Measurements from ENCODE around the gene PRXL2A. TPM values are rescaled to one million over a fixed set of nuclear protein-coding genes. Genes with fewer than 3 reads are reported as not detected.
"Not testable (repeated sequence)": the region's sequence is repeated elsewhere in the genome, so short reads cannot be mapped to it uniquely, and the experiment has no call there.

The PRXL2A gene
- total RNA-seq, 2 experiments from 2014 or later = 17.6 to 17.7 TPM

DNA sequence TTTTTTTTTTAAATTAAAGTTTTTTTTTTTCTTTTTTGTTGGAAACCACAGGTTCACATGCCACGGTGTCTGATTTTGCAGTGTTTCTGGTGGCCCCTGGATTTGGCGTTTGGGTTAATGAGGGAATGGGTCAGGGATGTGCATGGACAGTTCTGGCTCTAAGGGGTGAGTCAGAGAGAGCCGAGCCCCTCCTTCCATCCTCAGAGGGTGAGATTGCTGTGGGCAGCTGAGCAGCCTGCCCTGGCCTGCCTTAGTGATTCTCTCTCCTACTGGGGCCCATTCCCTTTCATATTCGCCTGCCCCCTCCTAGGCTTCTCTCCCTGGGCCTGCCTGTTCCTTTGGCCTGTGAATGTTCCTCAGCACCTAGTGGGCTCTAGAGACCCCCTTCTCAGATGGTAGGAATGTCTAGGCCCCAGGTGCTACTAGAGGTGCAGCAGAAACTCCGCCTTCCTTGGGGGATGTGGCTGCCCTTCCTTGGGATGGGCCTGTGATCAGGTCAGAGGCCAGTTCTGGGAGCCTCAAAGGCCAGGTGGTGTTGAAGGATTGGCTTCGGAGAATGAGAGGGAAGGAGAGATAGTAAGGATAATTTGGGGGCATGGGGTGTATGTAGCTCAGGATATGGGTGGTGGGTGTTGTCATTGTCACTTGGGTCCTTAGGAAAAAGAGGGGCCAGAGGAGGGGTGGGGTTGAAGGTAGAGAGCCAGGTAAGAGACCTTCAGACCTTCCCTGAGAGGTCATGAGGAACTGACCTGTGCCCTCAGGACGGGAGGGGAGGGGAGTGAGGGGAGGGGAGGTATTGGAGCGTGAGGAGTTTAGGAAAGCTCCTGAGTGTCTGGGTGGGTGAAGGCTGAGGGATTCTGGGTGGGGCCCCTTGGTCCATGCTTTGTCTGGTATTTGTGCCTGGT, 65.6 kb downstream of the PRXL2A start:
- Mint-ChIP-seq H3K36me3 (ENCODE audit: low read depth) (peaks cover 36% of the 10 kb centered on the region), H3K4me1 (ENCODE audit: low read depth) (peaks cover 86% of the 10 kb centered on the region), H3K27me3 (ENCODE audit: low read depth) (no peaks in the 10 kb centered on the region), H3K9me3 (peaks cover 7% of the 10 kb centered on the region), H3K27ac (peak overlapping the region; percentile 98), H3K4me3 (no peak overlapping the region)
- CTCF ChIA-PET = interaction anchor here (0.7 to 13.9 kb wide), 5 partner anchors 9 to 30 kb away, joined by 3 to 237 read pairs (median 13); no protein-coding TSS in a partner anchor
- intact Hi-C loops (cut with micrococcal nuclease) = loop anchor here (10.0 kb wide), 1 partner anchor 1139 kb away; no protein-coding TSS in a partner anchor
- no peak for DNase-seq

DNA sequence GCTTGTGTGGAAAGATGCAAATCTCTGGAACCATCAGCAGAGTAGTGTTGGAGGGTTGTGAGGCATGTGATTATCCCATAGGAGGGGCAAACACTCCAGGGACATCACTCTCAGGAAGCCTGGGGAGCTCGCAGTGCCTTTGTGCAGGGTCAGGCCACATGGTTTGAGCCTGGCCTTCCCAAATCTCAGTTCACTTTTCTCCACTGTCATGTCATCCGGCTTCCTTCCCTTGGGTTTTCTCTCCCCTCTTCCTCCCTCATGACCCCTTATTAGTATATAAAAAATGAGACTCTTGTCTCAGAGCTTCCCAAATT, 66.2 kb downstream of the PRXL2A start:
- no peak for DNase-seq
- Mint-ChIP-seq H3K4me3 (no peak overlapping the region), H3K27ac (peak overlapping the region; percentile 98), H3K27me3 (ENCODE audit: low read depth) (no peaks in the 10 kb centered on the region), H3K9me3 (peaks cover 8% of the 10 kb centered on the region), H3K36me3 (ENCODE audit: low read depth) (peaks cover 31% of the 10 kb centered on the region), H3K4me1 (ENCODE audit: low read depth) (peaks cover 81% of the 10 kb centered on the region)
- CTCF ChIA-PET = interaction anchor here (0.7 to 13.9 kb wide), 4 partner anchors 10 to 26 kb away, joined by 3 to 237 read pairs (median 4); no protein-coding TSS in a partner anchor
- intact Hi-C loops (cut with micrococcal nuclease) = loop anchor here (10.0 kb wide), 1 partner anchor 1140 kb away; no protein-coding TSS in a partner anchor

DNA sequence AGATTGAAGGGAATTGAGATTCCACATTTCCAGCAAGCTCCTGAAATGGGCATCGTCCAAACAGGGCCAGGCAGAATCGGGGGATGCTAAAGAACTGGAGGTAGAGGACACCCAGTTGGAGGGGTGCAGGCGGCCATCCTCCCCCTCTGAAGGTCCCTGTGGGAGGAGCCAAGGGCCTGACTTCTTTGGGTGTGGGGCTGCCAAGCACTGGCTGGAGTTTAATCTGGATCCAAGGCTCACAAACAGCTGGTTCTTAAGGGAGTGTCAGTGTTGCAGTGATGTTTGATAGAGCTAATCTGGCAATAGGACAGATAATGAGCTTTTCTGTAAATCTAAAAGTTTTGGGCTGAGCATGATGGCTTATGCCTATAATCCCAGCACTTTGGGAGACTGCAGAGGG, 66.6 kb downstream of the PRXL2A start:
- Mint-ChIP-seq H3K4me1 (ENCODE audit: low read depth) (peaks cover 78% of the 10 kb centered on the region), H3K36me3 (ENCODE audit: low read depth) (peaks cover 31% of the 10 kb centered on the region), H3K27me3 (ENCODE audit: low read depth) (no peaks in the 10 kb centered on the region), H3K27ac (peak overlapping the region; percentile 98), H3K9me3 (peaks cover 8% of the 10 kb centered on the region), H3K4me3 (no peak overlapping the region)
- no peak for DNase-seq
- intact Hi-C loops (cut with micrococcal nuclease) = loop anchor here (10.0 kb wide), 1 partner anchor 1140 kb away; no protein-coding TSS in a partner anchor
- CTCF ChIA-PET = interaction anchor here (0.7 to 13.9 kb wide), 5 partner anchors 10 to 26 kb away, joined by 3 to 237 read pairs (median 5); no protein-coding TSS in a partner anchor

DNA sequence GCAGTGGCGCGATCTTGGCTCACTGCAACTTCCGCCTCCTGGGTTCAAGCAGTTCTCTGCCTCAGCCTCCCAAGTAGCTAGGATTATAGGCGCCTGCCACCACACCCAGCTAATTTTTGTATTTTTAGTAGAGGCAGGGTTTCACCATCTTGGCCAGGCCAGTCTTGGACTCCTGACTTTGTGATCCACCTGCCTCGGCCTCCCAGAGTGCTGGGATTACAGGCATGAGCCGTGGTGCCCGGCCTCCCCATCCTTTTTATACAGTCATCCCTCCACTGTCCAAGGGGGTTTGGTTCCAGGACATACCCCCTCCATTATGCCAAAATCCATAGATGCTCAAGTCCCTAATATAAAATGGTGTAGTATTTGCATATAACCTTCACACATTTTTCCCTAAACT, 67.3 kb downstream of the PRXL2A start:
- not testable (repeated sequence) for H3K27me3 Mint-ChIP-seq (ENCODE audit: low read depth); H3K4me3 Mint-ChIP-seq
- DNase-seq = peak; percentile 1
- intact Hi-C loops (cut with micrococcal nuclease) = loop anchor here (10.0 kb wide), 1 partner anchor 1141 kb away; no protein-coding TSS in a partner anchor
- H3K9me3 Mint-ChIP-seq = peaks cover 11% of the 10 kb centered on the region
- peak overlapping the region; percentile 56 for H3K27ac Mint-ChIP-seq
- CTCF ChIA-PET = interaction anchor here (0.7 to 13.9 kb wide), 6 partner anchors 8 to 54 kb away, joined by 3 to 237 read pairs (median 4); no protein-coding TSS in a partner anchor
- H3K36me3 Mint-ChIP-seq (ENCODE audit: low read depth) = peaks cover 35% of the 10 kb centered on the region
- peaks cover 77% of the 10 kb centered on the region for H3K4me1 Mint-ChIP-seq (ENCODE audit: low read depth)

DNA sequence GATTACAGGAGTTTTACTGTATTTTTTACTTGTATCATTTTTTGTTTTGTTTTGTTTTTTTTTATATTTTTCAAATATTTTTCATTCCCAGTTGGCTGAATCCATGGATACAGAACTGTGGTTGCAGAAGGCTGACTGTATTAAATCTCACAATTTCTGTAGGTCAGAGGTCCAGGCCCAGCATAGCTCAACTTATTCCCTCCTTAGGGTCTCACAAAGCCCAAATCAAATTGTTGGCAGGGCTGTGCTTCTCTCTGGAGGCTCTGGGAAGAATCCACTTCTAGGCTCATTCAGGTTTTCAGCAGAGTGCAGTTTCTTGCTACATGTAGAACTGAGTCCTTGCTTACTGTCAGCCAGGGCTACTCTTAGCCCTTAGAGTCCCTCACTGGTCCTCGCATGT, 68.3 kb downstream of the PRXL2A start:
- H3K9me3 Mint-ChIP-seq = peaks cover 11% of the 10 kb centered on the region
- peaks cover 30% of the 10 kb centered on the region for H3K36me3 Mint-ChIP-seq (ENCODE audit: low read depth)
- DNase-seq = no peak
- intact Hi-C loops (cut with micrococcal nuclease) = loop anchor here (10.0 kb wide), 1 partner anchor 1142 kb away; no protein-coding TSS in a partner anchor
- peak overlapping the region; percentile 88 for H3K27ac Mint-ChIP-seq
- CTCF ChIA-PET = interaction anchor here (1.1 to 1.5 kb wide), 3 partner anchors 8 to 21 kb away, joined by 3 to 5 read pairs (median 3); no protein-coding TSS in a partner anchor
- no peak overlapping the region for H3K4me3 Mint-ChIP-seq
- H3K27me3 Mint-ChIP-seq (ENCODE audit: low read depth) = no peaks in the 10 kb centered on the region
- H3K4me1 Mint-ChIP-seq (ENCODE audit: low read depth) = peaks cover 76% of the 10 kb centered on the region

DNA sequence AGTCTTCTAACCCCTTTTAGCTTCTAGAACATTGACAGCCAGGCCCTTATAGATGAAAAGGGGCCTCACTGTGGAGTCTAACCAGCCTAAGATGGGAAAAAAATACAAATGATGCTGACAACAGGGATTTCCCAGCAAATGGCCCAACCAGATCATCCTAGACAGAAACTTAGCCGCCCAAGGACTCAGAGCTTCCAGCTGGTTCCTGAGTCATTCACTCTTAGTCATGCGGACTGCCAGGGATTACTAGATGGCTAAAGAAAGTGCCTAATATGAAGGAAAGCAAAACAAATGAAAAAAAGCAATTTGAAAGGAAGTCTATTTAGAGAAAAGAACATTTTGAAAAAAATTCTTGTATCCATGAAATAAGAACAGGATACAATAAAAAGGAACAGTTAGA, 69.5 kb downstream of the PRXL2A start:
- no peaks in the 10 kb centered on the region for H3K27me3 Mint-ChIP-seq (ENCODE audit: low read depth)
- H3K4me1 Mint-ChIP-seq (ENCODE audit: low read depth) = peaks cover 73% of the 10 kb centered on the region
- CTCF ChIA-PET = interaction anchor here (0.9 to 1.8 kb wide), 5 partner anchors 9 to 34 kb away, joined by 3 to 5 read pairs (median 4); no protein-coding TSS in a partner anchor
- H3K27ac Mint-ChIP-seq = peak overlapping the region; percentile 88
- H3K9me3 Mint-ChIP-seq = peaks cover 11% of the 10 kb centered on the region
- DNase-seq = peak; percentile 58
- no peak overlapping the region for H3K4me3 Mint-ChIP-seq
- intact Hi-C loops (cut with micrococcal nuclease) = loop anchor here (10.0 kb wide), 1 partner anchor 1143 kb away; no protein-coding TSS in a partner anchor
- H3K36me3 Mint-ChIP-seq (ENCODE audit: low read depth) = peaks cover 30% of the 10 kb centered on the region

DNA sequence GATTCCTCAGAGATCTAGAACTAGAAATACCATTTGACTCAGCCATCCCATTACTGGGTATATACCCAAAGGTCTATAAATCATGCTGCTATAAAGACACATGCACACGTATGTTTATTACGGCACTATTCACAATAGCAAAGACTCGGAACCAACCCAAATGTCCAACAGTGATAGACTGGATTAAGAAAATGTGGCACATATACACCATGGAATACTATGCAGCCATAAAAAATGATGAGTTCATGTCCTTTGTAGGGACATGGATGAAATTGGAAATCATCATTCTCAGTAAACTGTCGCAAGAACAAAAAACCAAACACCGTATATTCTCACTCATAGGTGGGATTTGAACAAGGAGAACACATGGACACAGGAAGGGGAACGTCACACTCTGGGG, 72.0 kb downstream of the PRXL2A start:
- intact Hi-C loops (cut with micrococcal nuclease); H3K4me3 Mint-ChIP-seq; CTCF ChIA-PET; DNase-seq; H3K27me3 Mint-ChIP-seq (ENCODE audit: low read depth): not testable (repeated sequence)
- Mint-ChIP-seq H3K36me3 (ENCODE audit: low read depth) (peaks cover 27% of the 10 kb centered on the region), H3K9me3 (peaks cover 11% of the 10 kb centered on the region), H3K27ac (peak overlapping the region; percentile 63), H3K4me1 (ENCODE audit: low read depth) (peaks cover 74% of the 10 kb centered on the region)

DNA sequence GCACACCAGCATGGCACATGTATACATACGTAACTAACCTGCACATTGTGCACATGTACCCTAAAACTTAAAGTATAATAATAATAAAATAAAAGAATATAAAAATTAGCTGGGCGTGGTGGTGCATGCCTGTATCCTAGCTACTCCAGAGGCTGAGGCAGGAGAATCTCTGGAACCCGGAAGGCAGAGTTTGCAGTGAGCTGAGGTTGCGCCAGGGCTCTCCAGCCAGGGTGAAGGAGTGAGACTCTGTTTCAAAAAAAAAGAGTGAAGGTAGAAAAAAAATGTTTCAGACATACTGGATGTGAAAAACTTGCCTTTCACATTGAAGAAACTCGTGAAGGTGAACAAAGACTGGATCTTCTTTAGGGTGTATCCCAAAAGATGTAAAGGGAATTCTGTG, 72.5 kb downstream of the PRXL2A start:
- DNase-seq = no peak
- Mint-ChIP-seq H3K4me3 (no peak overlapping the region), H3K9me3 (peaks cover 11% of the 10 kb centered on the region), H3K4me1 (ENCODE audit: low read depth) (peaks cover 77% of the 10 kb centered on the region), H3K27me3 (ENCODE audit: low read depth) (no peaks in the 10 kb centered on the region), H3K36me3 (ENCODE audit: low read depth) (peaks cover 27% of the 10 kb centered on the region), H3K27ac (peak overlapping the region; percentile 67)
- CTCF ChIA-PET = interaction anchor here (1.4 kb wide), 1 partner anchor 73 kb away, joined by 3 read pairs; the partner anchor contains the start of gene PRXL2A
- intact Hi-C loops (cut with micrococcal nuclease) = no loop called here

DNA sequence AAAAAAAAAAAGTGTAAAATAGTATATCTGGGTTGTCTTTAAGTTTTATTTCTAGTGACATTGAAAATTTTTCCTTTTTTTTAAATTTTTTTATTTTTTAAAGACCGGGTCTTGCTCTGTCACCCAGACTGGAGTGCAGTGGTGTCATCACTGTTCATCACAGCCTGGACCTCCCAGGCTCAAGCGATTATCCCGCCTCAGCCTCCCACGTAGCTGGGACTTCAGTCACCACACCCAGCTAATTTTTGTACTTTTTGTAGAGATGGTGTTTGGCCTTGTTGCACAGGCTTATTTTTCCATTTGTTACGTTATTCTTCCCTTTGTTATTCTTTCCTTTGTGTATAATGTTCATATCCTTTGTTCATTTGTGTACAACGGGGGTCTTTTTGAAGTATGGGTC, 75.9 kb downstream of the PRXL2A start:
- H3K27ac Mint-ChIP-seq = peak overlapping the region; percentile 91
- CTCF ChIA-PET = interaction anchor here (0.5 to 11.2 kb wide), 7 partner anchors 9 to 25 kb away, joined by 3 to 165 read pairs (median 4); no protein-coding TSS in a partner anchor
- DNase-seq = no peak
- H3K36me3 Mint-ChIP-seq (ENCODE audit: low read depth) = peaks cover 9% of the 10 kb centered on the region
- no peaks in the 10 kb centered on the region for H3K27me3 Mint-ChIP-seq (ENCODE audit: low read depth)
- peaks cover 5% of the 10 kb centered on the region for H3K9me3 Mint-ChIP-seq
- H3K4me1 Mint-ChIP-seq (ENCODE audit: low read depth) = peaks cover 87% of the 10 kb centered on the region
- H3K4me3 Mint-ChIP-seq = peak overlapping the region; percentile 13
- intact Hi-C loops (cut with micrococcal nuclease) = no loop called here

DNA sequence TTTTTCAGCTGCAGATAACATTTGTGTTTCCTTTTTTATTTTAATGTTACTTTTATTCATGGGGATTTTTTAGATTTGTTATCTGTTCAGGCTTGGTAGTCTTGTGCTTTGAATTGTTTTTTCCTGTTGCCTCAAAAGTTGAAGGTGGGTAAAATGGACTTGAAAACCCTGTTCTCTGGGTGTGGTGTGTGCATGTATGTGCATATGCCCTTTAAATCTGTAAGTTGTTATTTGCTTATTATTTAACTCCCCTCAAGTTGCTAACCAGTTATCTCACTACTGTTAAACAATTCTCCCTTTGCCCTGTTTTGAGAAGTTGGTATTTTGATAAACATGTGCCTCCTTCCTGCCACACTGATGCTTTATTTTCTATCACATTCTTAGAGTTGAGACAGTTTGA, 76.3 kb downstream of the PRXL2A start:
- no peak for DNase-seq
- peaks cover 12% of the 10 kb centered on the region for H3K36me3 Mint-ChIP-seq (ENCODE audit: low read depth)
- no peaks in the 10 kb centered on the region for H3K27me3 Mint-ChIP-seq (ENCODE audit: low read depth)
- peaks cover 3% of the 10 kb centered on the region for H3K9me3 Mint-ChIP-seq
- H3K4me1 Mint-ChIP-seq (ENCODE audit: low read depth) = peaks cover 91% of the 10 kb centered on the region
- H3K4me3 Mint-ChIP-seq = no peak overlapping the region
- CTCF ChIA-PET = interaction anchor here (1.1 to 11.2 kb wide), 8 partner anchors 9 to 25 kb away, joined by 3 to 165 read pairs (median 4); no protein-coding TSS in a partner anchor
- intact Hi-C loops (cut with micrococcal nuclease) = loop anchor here (1.0 kb wide), 4 partner anchors 9 to 25 kb away; no protein-coding TSS in a partner anchor
- H3K27ac Mint-ChIP-seq = peak overlapping the region; percentile 86

DNA sequence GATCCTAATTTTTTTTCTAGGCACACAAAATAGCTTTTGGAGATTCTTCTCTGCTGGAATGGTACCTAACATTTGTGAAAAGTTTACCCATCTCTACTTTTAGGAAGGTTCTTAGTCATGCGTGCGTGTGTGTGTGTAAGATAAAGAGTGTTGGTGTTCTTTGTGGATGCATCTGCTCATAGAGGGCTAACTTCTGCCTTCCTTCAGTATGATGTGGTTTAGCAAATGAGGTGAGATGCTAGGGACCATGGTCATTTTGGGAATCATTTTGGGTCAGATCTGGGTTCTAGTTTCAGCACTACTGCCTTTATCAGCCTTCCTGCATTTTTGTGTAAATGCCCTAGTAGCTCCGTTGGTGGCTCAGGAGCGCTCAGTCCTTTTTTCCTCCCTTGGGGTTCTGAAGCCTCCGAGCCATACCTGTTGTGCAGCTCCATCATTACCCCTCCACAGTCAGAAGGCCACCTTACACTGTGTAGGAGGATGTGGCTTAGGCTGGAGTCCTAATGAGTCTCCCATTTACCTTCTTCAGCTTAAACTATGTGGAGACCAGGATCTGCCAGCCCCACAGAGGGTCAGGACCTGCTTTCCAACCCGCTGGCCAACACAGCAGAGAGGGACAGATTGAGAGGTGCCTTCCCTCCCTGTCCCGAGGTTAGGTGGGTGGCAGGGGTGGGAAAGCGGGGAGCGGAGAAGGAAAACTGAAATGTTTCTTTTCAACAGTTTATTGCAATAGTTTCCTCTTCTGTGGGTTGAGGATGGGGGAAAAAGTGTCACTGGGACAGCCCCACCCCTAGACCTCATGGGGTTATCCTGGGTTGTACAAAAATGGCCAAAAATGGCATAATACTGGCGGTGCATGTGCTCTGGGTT, 77.0 kb downstream of the PRXL2A start:
- Mint-ChIP-seq H3K36me3 (ENCODE audit: low read depth) (peaks cover 14% of the 10 kb centered on the region), H3K9me3 (peaks cover 1% of the 10 kb centered on the region), H3K4me1 (ENCODE audit: low read depth) (peaks cover 95% of the 10 kb centered on the region), H3K27ac (peak overlapping the region; percentile 86), H3K4me3 (peak overlapping the region; percentile 36), H3K27me3 (ENCODE audit: low read depth) (no peaks in the 10 kb centered on the region)
- no peak for DNase-seq
- intact Hi-C loops (cut with micrococcal nuclease) = loop anchor here (1.0 kb wide), 4 partner anchors 8 to 26 kb away; no protein-coding TSS in a partner anchor
- CTCF ChIA-PET = interaction anchor here (1.1 to 11.2 kb wide), 6 partner anchors 8 to 22 kb away, joined by 3 to 165 read pairs (median 6); no protein-coding TSS in a partner anchor
